ENCODE data around the gene BCKDK. TPM values are rescaled to one million over a fixed set of nuclear protein-coding genes. Genes with fewer than 3 reads are reported as not detected.

Gene BCKDK
- total RNA-seq, 1 experiment from 2014 or later = 58.3 TPM

DNA sequence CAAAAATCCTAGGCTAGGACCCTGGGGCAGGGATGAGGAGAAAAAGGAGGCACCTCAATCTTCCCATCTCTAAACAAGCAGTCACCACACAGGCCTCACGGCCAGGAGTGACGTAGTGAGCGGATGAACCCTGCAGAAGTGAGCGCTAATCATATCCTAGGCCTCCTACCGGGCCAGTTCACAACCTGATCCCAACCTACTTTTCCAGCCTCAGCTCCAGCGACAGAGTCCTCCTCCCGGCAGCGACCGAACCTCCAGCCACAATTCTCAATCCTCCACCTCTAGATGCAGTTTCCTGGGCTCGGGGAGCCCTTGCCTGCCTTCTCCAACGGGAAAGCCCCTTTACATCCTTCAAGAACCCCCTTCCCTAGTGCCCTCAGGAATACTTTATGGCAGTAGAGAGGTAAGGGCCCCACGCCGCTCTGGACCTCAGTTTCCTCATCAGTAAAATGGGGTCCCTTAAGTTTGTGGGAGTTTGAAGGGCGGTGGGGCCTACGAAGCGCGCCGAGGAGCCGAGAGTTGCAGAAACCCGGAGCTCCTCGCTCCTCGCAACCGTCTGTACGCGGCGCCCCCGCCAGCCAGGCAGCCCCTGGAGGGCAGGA is 35.5 kb upstream of the BCKDK start:
- Mint-ChIP-seq H3K4me1 (peaks cover 19% of the 10 kb centered on the region), H3K27me3 (ENCODE audit: low read depth) (no peaks in the 10 kb centered on the region), H3K27ac (peak overlapping the region; percentile 89), H3K36me3 (peaks cover 3% of the 10 kb centered on the region), H3K9me3 (no peaks in the 10 kb centered on the region), H3K4me3 (peak overlapping the region; percentile 99)
- POLR2A ChIA-PET = interaction anchor here (1.0 to 1.4 kb wide), 2 partner anchors 22 to 88 kb away, joined by 3 to 6 read pairs; partner anchors contain the start of gene HSD3B7
- CTCF ChIA-PET = interaction anchor here (0.8 to 2.4 kb wide), 7 partner anchors 30 to 87 kb away, joined by 3 to 22 read pairs (median 6); partner anchors contain the start of genes HSD3B7 and KAT8
- no peak for ATAC-seq
- no peak for DNase-seq (ENCODE audit: low spot score)
- TF ChIP-seq, protein P1, sequence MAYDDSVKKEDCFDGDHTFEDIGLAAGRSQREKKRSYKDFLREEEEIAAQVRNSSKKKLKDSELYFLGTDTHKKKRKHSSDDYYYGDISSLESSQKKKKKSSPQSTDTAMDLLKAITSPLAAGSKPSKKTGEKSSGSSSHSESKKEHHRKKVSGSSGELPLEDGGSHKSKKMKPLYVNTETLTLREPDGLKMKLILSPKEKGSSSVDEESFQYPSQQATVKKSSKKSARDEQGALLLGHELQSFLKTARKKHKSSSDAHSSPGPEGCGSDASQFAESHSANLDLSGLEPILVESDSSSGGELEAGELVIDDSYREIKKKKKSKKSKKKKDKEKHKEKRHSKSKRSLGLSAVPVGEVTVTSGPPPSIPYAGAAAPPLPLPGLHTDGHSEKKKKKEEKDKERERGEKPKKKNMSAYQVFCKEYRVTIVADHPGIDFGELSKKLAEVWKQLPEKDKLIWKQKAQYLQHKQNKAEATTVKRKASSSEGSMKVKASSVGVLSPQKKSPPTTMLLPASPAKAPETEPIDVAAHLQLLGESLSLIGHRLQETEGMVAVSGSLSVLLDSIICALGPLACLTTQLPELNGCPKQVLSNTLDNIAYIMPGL (CRISPR knock-in tag; IDR thresholded peaks at IDR 0.05) = 0 out of 2 replicates have a peak, but pooled peaks have one; percentile 6
- TF ChIP-seq ZNF219 (CRISPR knock-in tag; IDR thresholded peaks at IDR 0.05; ENCODE audit: borderline replicate concordance) = no peak

DNA sequence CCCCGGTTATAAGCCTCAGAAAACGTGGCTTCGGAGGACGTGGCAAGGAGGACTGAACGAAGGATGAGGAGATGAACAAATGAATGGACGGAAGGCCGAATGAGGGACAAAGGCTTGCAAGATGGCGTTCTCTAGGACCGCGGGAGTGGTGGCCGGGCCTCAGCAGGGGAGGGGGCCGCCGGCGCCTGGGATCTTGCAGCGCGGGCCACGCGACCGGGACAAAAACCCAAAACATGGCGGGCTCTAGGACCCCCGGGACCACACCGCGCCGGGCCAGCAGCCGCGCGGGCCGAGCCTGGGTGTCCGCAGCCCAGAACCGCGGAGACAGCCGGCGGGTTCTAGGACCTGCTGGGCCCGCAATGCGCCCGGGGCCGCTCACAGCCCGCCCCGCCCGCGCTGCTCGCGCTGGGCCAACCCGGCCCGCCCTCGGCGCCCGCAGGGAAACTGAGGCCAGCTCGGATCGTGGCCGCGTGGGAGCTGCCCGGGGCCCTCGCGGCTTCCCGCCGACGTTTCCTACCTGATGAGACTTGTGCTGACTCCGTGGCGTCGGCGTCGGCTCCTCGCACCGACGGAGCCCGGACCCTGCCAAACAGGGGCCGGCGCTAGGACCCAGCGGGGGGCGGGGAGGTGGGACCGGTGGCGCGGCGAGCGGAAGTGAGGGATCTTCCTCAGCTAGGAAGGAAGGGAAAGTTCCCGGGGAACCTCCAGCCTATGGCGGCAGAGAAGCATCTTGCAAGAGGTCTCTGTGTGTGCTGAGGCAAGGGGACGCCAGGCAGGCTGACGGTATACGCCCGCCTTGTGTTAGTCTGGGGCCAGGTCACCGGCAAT is 34.8 kb upstream of the BCKDK start:
- CTCF ChIA-PET = interaction anchor here (0.8 to 2.4 kb wide), 13 partner anchors 18 to 387 kb away, joined by 3 to 22 read pairs (median 5); partner anchors contain the start of genes HSD3B7, KAT8, VKORC1 and ZNF843
- TF ChIP-seq FOXK1 (CRISPR knock-in tag; IDR thresholded peaks at IDR 0.05) (peak; percentile 49), ESRRA (CRISPR knock-in tag; IDR thresholded peaks at IDR 0.05; ENCODE audit: borderline replicate concordance) (peak; percentile 14; the same call in 1 of the 2 replicates), FOXJ3 (CRISPR knock-in tag; IDR thresholded peaks at IDR 0.05; ENCODE audit: borderline replicate concordance) (no peak), KAT7 (CRISPR knock-in tag; IDR thresholded peaks at IDR 0.05; ENCODE audit: borderline replicate concordance) (peak; percentile 88; the same call in 1 of the 2 replicates), IRF2 (CRISPR knock-in tag; IDR thresholded peaks at IDR 0.05; ENCODE audit: borderline replicate concordance, low read depth) (no peak), EMX1 (CRISPR knock-in tag; IDR thresholded peaks at IDR 0.05) (peak; percentile 43; the same call in 1 of the 2 replicates), ZNF317 (CRISPR knock-in tag; IDR thresholded peaks at IDR 0.05; ENCODE audit: borderline replicate concordance, low read depth) (no peak), ZNF121 (CRISPR knock-in tag; IDR thresholded peaks at IDR 0.05) (peak; percentile 100), SOX15 (CRISPR knock-in tag; IDR thresholded peaks at IDR 0.05) (no peak), ZNF416 (CRISPR knock-in tag; IDR thresholded peaks at IDR 0.05) (peak; percentile 77; the same call in 1 of the 2 replicates)
- TF ChIP-seq, protein P2, sequence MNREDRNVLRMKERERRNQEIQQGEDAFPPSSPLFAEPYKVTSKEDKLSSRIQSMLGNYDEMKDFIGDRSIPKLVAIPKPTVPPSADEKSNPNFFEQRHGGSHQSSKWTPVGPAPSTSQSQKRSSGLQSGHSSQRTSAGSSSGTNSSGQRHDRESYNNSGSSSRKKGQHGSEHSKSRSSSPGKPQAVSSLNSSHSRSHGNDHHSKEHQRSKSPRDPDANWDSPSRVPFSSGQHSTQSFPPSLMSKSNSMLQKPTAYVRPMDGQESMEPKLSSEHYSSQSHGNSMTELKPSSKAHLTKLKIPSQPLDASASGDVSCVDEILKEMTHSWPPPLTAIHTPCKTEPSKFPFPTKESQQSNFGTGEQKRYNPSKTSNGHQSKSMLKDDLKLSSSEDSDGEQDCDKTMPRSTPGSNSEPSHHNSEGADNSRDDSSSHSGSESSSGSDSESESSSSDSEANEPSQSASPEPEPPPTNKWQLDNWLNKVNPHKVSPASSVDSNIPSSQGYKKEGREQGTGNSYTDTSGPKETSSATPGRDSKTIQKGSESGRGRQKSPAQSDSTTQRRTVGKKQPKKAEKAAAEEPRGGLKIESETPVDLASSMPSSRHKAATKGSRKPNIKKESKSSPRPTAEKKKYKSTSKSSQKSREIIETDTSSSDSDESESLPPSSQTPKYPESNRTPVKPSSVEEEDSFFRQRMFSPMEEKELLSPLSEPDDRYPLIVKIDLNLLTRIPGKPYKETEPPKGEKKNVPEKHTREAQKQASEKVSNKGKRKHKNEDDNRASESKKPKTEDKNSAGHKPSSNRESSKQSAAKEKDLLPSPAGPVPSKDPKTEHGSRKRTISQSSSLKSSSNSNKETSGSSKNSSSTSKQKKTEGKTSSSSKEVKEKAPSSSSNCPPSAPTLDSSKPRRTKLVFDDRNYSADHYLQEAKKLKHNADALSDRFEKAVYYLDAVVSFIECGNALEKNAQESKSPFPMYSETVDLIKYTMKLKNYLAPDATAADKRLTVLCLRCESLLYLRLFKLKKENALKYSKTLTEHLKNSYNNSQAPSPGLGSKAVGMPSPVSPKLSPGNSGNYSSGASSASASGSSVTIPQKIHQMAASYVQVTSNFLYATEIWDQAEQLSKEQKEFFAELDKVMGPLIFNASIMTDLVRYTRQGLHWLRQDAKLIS (CRISPR knock-in tag; IDR thresholded peaks at IDR 0.05; ENCODE audit: borderline replicate concordance) = no peak
- TF ChIP-seq, protein P3, sequence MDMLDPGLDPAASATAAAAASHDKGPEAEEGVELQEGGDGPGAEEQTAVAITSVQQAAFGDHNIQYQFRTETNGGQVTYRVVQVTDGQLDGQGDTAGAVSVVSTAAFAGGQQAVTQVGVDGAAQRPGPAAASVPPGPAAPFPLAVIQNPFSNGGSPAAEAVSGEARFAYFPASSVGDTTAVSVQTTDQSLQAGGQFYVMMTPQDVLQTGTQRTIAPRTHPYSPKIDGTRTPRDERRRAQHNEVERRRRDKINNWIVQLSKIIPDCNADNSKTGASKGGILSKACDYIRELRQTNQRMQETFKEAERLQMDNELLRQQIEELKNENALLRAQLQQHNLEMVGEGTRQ (CRISPR knock-in tag; IDR thresholded peaks at IDR 0.05) = 0 out of 2 replicates have a peak, but pooled peaks have one; percentile 19
- TF ChIP-seq, protein P4, sequence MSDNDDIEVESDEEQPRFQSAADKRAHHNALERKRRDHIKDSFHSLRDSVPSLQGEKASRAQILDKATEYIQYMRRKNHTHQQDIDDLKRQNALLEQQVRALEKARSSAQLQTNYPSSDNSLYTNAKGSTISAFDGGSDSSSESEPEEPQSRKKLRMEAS (CRISPR knock-in tag; IDR thresholded peaks at IDR 0.05) = peak; percentile 64; the same call in 1 of the 2 replicates
- TF ChIP-seq, protein P5, sequence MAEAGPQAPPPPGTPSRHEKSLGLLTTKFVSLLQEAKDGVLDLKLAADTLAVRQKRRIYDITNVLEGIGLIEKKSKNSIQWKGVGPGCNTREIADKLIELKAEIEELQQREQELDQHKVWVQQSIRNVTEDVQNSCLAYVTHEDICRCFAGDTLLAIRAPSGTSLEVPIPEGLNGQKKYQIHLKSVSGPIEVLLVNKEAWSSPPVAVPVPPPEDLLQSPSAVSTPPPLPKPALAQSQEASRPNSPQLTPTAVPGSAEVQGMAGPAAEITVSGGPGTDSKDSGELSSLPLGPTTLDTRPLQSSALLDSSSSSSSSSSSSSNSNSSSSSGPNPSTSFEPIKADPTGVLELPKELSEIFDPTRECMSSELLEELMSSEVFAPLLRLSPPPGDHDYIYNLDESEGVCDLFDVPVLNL (CRISPR knock-in tag; IDR thresholded peaks at IDR 0.05; ENCODE audit: borderline replicate concordance, low read depth) = peak; percentile 62; the same call in 1 of the 2 replicates
- TF ChIP-seq, protein P6, sequence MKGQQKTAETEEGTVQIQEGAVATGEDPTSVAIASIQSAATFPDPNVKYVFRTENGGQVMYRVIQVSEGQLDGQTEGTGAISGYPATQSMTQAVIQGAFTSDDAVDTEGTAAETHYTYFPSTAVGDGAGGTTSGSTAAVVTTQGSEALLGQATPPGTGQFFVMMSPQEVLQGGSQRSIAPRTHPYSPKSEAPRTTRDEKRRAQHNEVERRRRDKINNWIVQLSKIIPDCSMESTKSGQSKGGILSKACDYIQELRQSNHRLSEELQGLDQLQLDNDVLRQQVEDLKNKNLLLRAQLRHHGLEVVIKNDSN (CRISPR knock-in tag; IDR thresholded peaks at IDR 0.05) = peak; percentile 23; the same call in 1 of the 2 replicates

More for the DNA sequence above, 34.8 kb upstream of the BCKDK start:
- H3K36me3 Mint-ChIP-seq = peaks cover 10% of the 10 kb centered on the region
- peak; percentile 58 for ATAC-seq
- peak; percentile 92 for DNase-seq (ENCODE audit: low spot score)
- peak overlapping the region; percentile 95 for H3K27ac Mint-ChIP-seq
- H3K27me3 Mint-ChIP-seq (ENCODE audit: low read depth) = no peaks in the 10 kb centered on the region
- H3K4me1 Mint-ChIP-seq = peaks cover 19% of the 10 kb centered on the region
- H3K9me3 Mint-ChIP-seq = no peaks in the 10 kb centered on the region
- H3K4me3 Mint-ChIP-seq = peak overlapping the region; percentile 99
- POLR2A ChIA-PET = interaction anchor here (0.7 to 1.7 kb wide), 13 partner anchors 20 to 331 kb away, joined by 3 to 13 read pairs (median 6); partner anchors contain the start of genes FUS, HSD3B7, KAT8 and PRSS8

All from WTC11 (cell line).